CD4-positive, alpha-beta T cell (primary cell): ENCODE data around the gene NKD1. TPM values are rescaled to one million over a fixed set of nuclear protein-coding genes. Genes with fewer than 3 reads are reported as not detected.
A peak's percentile ranks its signal among the peaks of the same experiment; 100 is the strongest.

Experiments
- ATAC-seq: fragments of 200-7000 bp; cut with Tn5 transposase; one replicate; pipeline ENCODE4 v1.10.0; 2022; ENCODE audit warnings: mild to moderate bottlenecking; ENCODE audit not compliant: poor library complexity
- CTCF ChIA-PET: fragments of 350-600 bp; sonication (Branson Sonifier 250); formaldehyde crosslinking; loops from one replicate; lab custom pipeline; 2021; ENCODE audit warnings: antibody characterized with exemption, inconsistent platforms; lab: Charles Lee
- POLR2A ChIA-PET: fragments of 350-600 bp; sonication (Branson Sonifier 250); formaldehyde crosslinking; loops from one replicate; lab custom pipeline; 2021; ENCODE audit warnings: antibody characterized with exemption, inconsistent platforms; lab: Charles Lee
- DNase-seq, 14 experiments: peaks; one replicate each; pipeline ENCODE4 v3.0.0-alpha.2; 2013 to 2020; ENCODE audit warnings: mixed read lengths in 2 of 14
- H3K27ac ChIP-seq, 2 donors: one replicate each; pipeline versions ENCODE4 v1.5.1 to v1.7.0; 2013; ENCODE audit warnings: low read length in 2 of 2, low read depth in 1 of 2, mild to moderate bottlenecking in 1 of 2
- H3K27me3 ChIP-seq, 2 experiments: 1 replicate in 1 of 2; 2 replicates in 1 of 2; pipeline versions ENCODE4 v1.6.1 to v1.7.0; 2013; ENCODE audit warnings: low read length in 2 of 2, control low read depth in 1 of 2, mild to moderate bottlenecking in 1 of 2, moderate library complexity in 1 of 2; ENCODE audit not compliant: insufficient read depth in 2 of 2, control insufficient read depth in 1 of 2
- H3K36me3 ChIP-seq: one replicate; pipeline ENCODE4 v1.6.1; 2013; ENCODE audit warnings: low read length, control low read depth; ENCODE audit not compliant: insufficient read depth
- H3K4me1 ChIP-seq: one replicate; pipeline ENCODE4 v1.6.1; 2013; ENCODE audit warnings: low read length, control low read depth; ENCODE audit not compliant: insufficient read depth
- H3K4me3 ChIP-seq: one replicate; pipeline ENCODE4 v1.5.1; 2013; ENCODE audit warnings: mild to moderate bottlenecking, low read length, moderate library complexity
- H3K9me3 ChIP-seq, 2 experiments: 1 replicate in 1 of 2; 2 replicates in 1 of 2; pipeline versions ENCODE4 v1.6.1 to v1.7.0; 2013; ENCODE audit warnings: low read length in 2 of 2, mild to moderate bottlenecking in 2 of 2, control low read depth in 1 of 2, moderate library complexity in 1 of 2; ENCODE audit not compliant: control insufficient read depth in 1 of 2, insufficient read depth in 1 of 2
- H3K27ac Mint-ChIP-seq: one replicate; pipeline ENCODE4 v1.8.0; 2020; ENCODE audit warnings: mixed read lengths
- H3K27me3 Mint-ChIP-seq: one replicate; pipeline ENCODE4 v1.8.0; 2021; ENCODE audit warnings: mixed read lengths
- H3K36me3 Mint-ChIP-seq: one replicate; pipeline ENCODE4 v1.8.0; 2021; ENCODE audit warnings: low read depth, mixed read lengths
- H3K4me1 Mint-ChIP-seq: one replicate; pipeline ENCODE4 v1.8.0; 2021; ENCODE audit warnings: low read depth, mixed read lengths
- H3K4me3 Mint-ChIP-seq: one replicate; pipeline ENCODE4 v1.8.0; 2020; ENCODE audit warnings: mild to moderate bottlenecking, mixed read lengths
- H3K9me3 Mint-ChIP-seq: one replicate; pipeline ENCODE4 v1.8.0; 2020; ENCODE audit warnings: mixed read lengths
- CTCF ChIP-seq: fragments of 200-600 bp; IDR thresholded peaks from one replicate; pipeline ENCODE4 v1.8.0; 2022; ENCODE audit warnings: antibody characterized with exemption, mild to moderate bottlenecking
- intact Hi-C, 2 experiments: fragments of 100-400 bp; cut with DNase I in 1 of 2; cut with micrococcal nuclease in 1 of 2; formaldehyde crosslinking; loops; one replicate each; pipeline versions ENCODE4 v1.15.1 to v1.9.0; 2023 to 2025; cut with DNase I, micrococcal nuclease
- total RNA-seq, 174 experiments: library from RNA in 2 of 174; stranded (reverse) in 2 of 174; gene quantifications; one replicate each; pipeline ENCODE4 v1.2.3 and lab custom pipeline; 2021 to 2026

NKD1 gene
- total RNA-seq, 2 experiments from 2014 or later: 6.1 to 9.8 TPM

GRCh38 chr16:50602531-50603205, 54.5 kb downstream of the NKD1 start:
- TF ChIP-seq CTCF: no peak
- peaks cover 44% of the 10 kb centered on the region for H3K4me1 ChIP-seq
- Mint-ChIP-seq H3K4me1 (peaks cover 52% of the 10 kb centered on the region), H3K4me3 (peak overlapping the region; percentile 5), H3K27me3 (no peaks in the 10 kb centered on the region), H3K36me3 (no peaks in the 10 kb centered on the region), H3K27ac (peak overlapping the region; percentile 74), H3K9me3 (no peaks in the 10 kb centered on the region)
- no peaks in the 10 kb centered on the region for H3K27me3 ChIP-seq
- ChIA-PET POLR2A (interaction anchor here (1.0 to 1.3 kb wide), 3 partner anchors 16 to 334 kb away, joined by 3 read pairs; no protein-coding TSS in a partner anchor), CTCF (no interaction called here)
- no peaks in the 10 kb centered on the region for H3K36me3 ChIP-seq
- ATAC-seq (peak; percentile 98), DNase-seq (peak; percentile 30 to 87 (median 60))
- H3K27ac ChIP-seq: no peak overlapping the region
- H3K4me3 ChIP-seq: no peak overlapping the region
- no peaks in the 10 kb centered on the region for H3K9me3 ChIP-seq
- intact Hi-C loops: loop anchor here in 1 of 2 experiments (2.0 kb wide), 1 partner anchor 54 kb away; the partner anchor contains the start of gene NKD1

DNA sequence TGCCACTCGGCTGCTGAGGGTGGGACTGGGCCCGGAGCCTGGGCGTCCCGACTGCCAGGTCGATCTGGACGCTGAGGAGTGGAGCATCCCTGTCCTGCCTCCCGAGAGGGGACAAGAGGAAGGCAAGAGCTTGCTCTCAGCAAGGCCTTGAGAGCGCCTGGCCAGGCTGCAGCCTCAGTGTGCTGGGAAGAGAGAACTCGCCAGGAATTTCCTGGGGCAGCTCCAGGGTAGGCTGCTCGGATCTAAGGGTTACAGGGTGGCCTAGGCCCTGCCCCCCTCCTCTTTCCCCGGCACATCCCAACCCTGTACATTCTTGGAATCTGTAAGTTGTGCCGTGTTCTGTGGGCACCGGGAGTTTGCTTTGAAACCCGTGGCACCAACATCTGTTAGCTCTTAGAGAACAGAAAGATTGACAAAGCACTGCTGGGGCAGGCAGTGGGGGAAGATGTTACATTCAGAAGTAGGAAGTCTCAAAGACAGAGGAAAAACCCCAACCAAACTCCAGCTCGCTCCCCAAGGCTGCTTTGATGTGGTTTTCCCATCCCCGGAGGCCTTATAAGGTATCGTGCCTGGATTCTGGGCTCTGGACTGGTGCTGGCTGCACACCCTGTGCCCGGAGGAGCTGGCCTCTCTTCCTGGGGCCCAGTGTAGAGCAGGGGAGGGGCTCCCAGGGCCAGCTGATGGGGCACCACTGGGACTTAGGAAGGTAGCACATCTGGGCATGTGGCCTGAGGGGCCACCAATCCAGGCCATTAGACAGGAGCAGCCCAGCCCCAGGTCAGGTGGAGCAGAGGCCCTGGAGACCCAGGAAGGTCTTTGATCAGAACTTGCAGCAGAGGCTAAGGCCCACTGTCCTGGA, 55.2 kb downstream of the NKD1 start:
- H3K27ac Mint-ChIP-seq: peak overlapping the region; percentile 74
- H3K9me3 ChIP-seq: no peaks in the 10 kb centered on the region
- H3K27ac ChIP-seq: peak overlapping the region in 1 of 2 donors; percentile 29
- no peak for ATAC-seq
- H3K4me1 Mint-ChIP-seq: peaks cover 52% of the 10 kb centered on the region
- ChIA-PET POLR2A (interaction anchor here (1.0 to 1.3 kb wide), 2 partner anchors 15 to 24 kb away, joined by 3 read pairs; no protein-coding TSS in a partner anchor), CTCF (no interaction called here)
- peaks cover 44% of the 10 kb centered on the region for H3K4me1 ChIP-seq
- no peaks in the 10 kb centered on the region for H3K9me3 Mint-ChIP-seq
- no peaks in the 10 kb centered on the region for H3K27me3 ChIP-seq
- H3K4me3 Mint-ChIP-seq: peak overlapping the region; percentile 5
- intact Hi-C loops: loop anchor here in 1 of 2 experiments (2.0 kb wide), 1 partner anchor 55 kb away; the partner anchor contains the start of gene NKD1
- no peak overlapping the region for H3K4me3 ChIP-seq
- DNase-seq: peak in 3 of 14 experiments; percentile 26 to 49 (median 34)
- no peaks in the 10 kb centered on the region for H3K36me3 Mint-ChIP-seq
- no peaks in the 10 kb centered on the region for H3K27me3 Mint-ChIP-seq
- no peak for TF ChIP-seq CTCF
- no peaks in the 10 kb centered on the region for H3K36me3 ChIP-seq

- ATAC-seq: no peak
- no peak for TF ChIP-seq CTCF
- Mint-ChIP-seq H3K36me3 (peaks cover 1% of the 10 kb centered on the region), H3K9me3 (no peaks in the 10 kb centered on the region), H3K4me3 (no peak overlapping the region), H3K27ac (peak overlapping the region; percentile 74), H3K27me3 (no peaks in the 10 kb centered on the region), H3K4me1 (peaks cover 53% of the 10 kb centered on the region)
- Histone ChIP-seq H3K4me3 (no peak overlapping the region), H3K27me3 (no peaks in the 10 kb centered on the region), H3K27ac (peak overlapping the region in 1 of 2 donors; percentile 29), H3K36me3 (no peaks in the 10 kb centered on the region), H3K9me3 (no peaks in the 10 kb centered on the region), H3K4me1 (peaks cover 44% of the 10 kb centered on the region)
- ChIA-PET CTCF (no interaction called here), POLR2A (interaction anchor here (1.0 to 1.3 kb wide), 3 partner anchors 15 to 23 kb away, joined by 3 read pairs; no protein-coding TSS in a partner anchor)
- intact Hi-C loops: no loop called here
- DNase-seq: no peak
These were observed 55.8 kb downstream of the NKD1 start for GRCh38 chr16:50604065-50604418.
